Uterus (tissue), 2 donors: ENCODE data around the gene SYT2.

Experiments used
- POLR2A ChIP-seq, 2 donors: fragments of 450-650 bp; IDR thresholded peaks; one replicate each; pipeline ENCODE4 v1.6.1; 2016; ENCODE audit warnings: antibody characterized with exemption in 2 of 2, mild to moderate bottlenecking in 1 of 2, moderate library complexity in 1 of 2
- TF ChIP-seq, protein P1 (sequence below), 4 experiments: fragments of 200-600 bp in 2 of 4; fragments of 450-650 bp in 2 of 4; sonication (generic) in 2 of 4; IDR thresholded peaks; one replicate each; pipeline ENCODE4 v1.5.1; 2016 to 2019; ENCODE audit warnings: antibody characterized with exemption in 4 of 4, mild to moderate bottlenecking in 2 of 4, moderate library complexity in 1 of 4

GRCh38 chr1:202613571-202613970 is 96.7 kb downstream of the SYT2 start:
- TF ChIP-seq, protein P1, sequence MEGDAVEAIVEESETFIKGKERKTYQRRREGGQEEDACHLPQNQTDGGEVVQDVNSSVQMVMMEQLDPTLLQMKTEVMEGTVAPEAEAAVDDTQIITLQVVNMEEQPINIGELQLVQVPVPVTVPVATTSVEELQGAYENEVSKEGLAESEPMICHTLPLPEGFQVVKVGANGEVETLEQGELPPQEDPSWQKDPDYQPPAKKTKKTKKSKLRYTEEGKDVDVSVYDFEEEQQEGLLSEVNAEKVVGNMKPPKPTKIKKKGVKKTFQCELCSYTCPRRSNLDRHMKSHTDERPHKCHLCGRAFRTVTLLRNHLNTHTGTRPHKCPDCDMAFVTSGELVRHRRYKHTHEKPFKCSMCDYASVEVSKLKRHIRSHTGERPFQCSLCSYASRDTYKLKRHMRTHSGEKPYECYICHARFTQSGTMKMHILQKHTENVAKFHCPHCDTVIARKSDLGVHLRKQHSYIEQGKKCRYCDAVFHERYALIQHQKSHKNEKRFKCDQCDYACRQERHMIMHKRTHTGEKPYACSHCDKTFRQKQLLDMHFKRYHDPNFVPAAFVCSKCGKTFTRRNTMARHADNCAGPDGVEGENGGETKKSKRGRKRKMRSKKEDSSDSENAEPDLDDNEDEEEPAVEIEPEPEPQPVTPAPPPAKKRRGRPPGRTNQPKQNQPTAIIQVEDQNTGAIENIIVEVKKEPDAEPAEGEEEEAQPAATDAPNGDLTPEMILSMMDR (IDR thresholded peaks at IDR 0.05), result no peak
- no peak for TF ChIP-seq POLR2A (IDR thresholded peaks at IDR 0.05)
